Measurements from ENCODE around the gene SPATS2. TPM values are rescaled to one million over a fixed set of nuclear protein-coding genes. Genes with fewer than 3 reads are reported as not detected.
A peak's percentile ranks its signal among the peaks of the same experiment; 100 is the strongest.

The SPATS2 gene
- total RNA-seq, 1 experiment from 2014 or later: 74.2 TPM

GRCh38 chr12:49330631-49331379 lies 36.5 kb upstream of the SPATS2 start:
- Histone ChIP-seq H3K9me3 (ENCODE audit: control insufficient read depth in 1 of 2, insufficient read depth in 1 of 2, low read depth in 1 of 2, low read length in 2 of 2) (no peaks in the 10 kb centered on the region), H3K9me2 (ENCODE audit: insufficient read depth) (no peaks in the 10 kb centered on the region), H3K9ac (ENCODE audit: low read length) (no peak overlapping the region), H3K36me3 (ENCODE audit: control insufficient read depth in 1 of 2, insufficient read depth in 2 of 2, low read length in 2 of 2) (peaks cover 11 to 32% of the 10 kb centered on the region in 2 experiments; a peak in 2 of 4 replicates), H3K27ac (ENCODE audit: low read depth, low read length) (peak overlapping the region; percentile 35; the same call in 1 of the 2 replicates), H3K79me2 (ENCODE audit: insufficient read depth, low read length) (0 out of 2 replicates have a peak, but pooled peaks cover 5% of the 10 kb centered on the region), H4K20me1 (ENCODE audit: insufficient read depth) (no peaks in the 10 kb centered on the region), H3K4me1 (ENCODE audit: control insufficient read depth in 1 of 2, insufficient read depth in 2 of 2, low read length in 2 of 2) (peaks cover 3 to 8% of the 10 kb centered on the region in 2 experiments; a peak in 2 of 4 replicates), H3K27me3 (ENCODE audit: insufficient read depth, low read length) (no peaks in the 10 kb centered on the region), H3K4me3 (replicated peaks in 1 of 2; ENCODE audit: low read depth in 1 of 2, low read length in 2 of 2) (no peak overlapping the region), H3K4me2 (ENCODE audit: low read length) (no peak overlapping the region), H2AFZ (ENCODE audit: low read depth, low read length, poor library complexity, severe bottlenecking) (no peak overlapping the region)
- no peak for ATAC-seq
- ChIA-PET CTCF (interaction anchor here (0.6 to 3.5 kb wide), 24 partner anchors 8 to 410 kb away, joined by 3 to 80 read pairs (median 5); partner anchors contain the start of genes DNAJC22, TMBIM6 and TROAP), RAD21 (ENCODE audit: low non-redundant PET in 1 of 2, low total read pairs in 2 of 2, uncharacterized antibody in 2 of 2, unreplicated experiment in 2 of 2) (interaction anchor here (0.6 to 1.4 kb wide), 9 partner anchors 8 to 250 kb away, joined by 3 to 9 read pairs (median 5); partner anchors contain the start of gene TROAP (in 1 of the 2)), POLR2A (interaction anchor here (1.1 to 1.6 kb wide), 4 partner anchors 8 to 36 kb away, joined by 3 to 22 read pairs (median 4); partner anchors contain the start of genes PRPH and TROAP)
- TF ChIP-seq YY1 (IDR thresholded peaks at IDR 0.05; ENCODE audit: extremely low read depth, insufficient replicate concordance, low read depth, low read length) (no peak), ZFX (IDR thresholded peaks at IDR 0.05) (no peak), POLR2AphosphoS5 (IDR thresholded peaks at IDR 0.05; ENCODE audit: low read depth, low read length) (no peak; the same call in 1 of the 2 replicates), TCF7L2 (IDR thresholded peaks at IDR 0.05; ENCODE audit: borderline replicate concordance, extremely low read depth, insufficient read depth, insufficient read length) (no peak), EZH2phosphoT487 (IDR thresholded peaks at IDR 0.05; ENCODE audit: borderline replicate concordance) (no peak), JUND (IDR thresholded peaks at IDR 0.05) (no peak)
- no peak for DNase-seq (ENCODE audit: low read depth, low spot score)
- BruUV-seq (replicated peaks): no TSS peak
- intact Hi-C loops (cut with micrococcal nuclease): loop anchor here (1.0 kb wide), 1 partner anchor 26 kb away; no protein-coding TSS in a partner anchor
